Fibroblast of skin of left biceps (primary cell): ENCODE measurements around the gene STAG3.
A peak's percentile ranks its signal among the peaks of the same experiment; 100 is the strongest.
"Not testable (repeated sequence)": the region's sequence is repeated elsewhere in the genome, so short reads cannot be mapped to it uniquely, and the experiment has no call there.

Experiments used
- DNase-seq, 2 experiments: peaks; one replicate each; pipeline ENCODE4 v3.0.0-alpha.2; 2013; ENCODE audit warnings: low read depth in 2 of 2

STAG3 gene

GRCh38 chr7:100177045-100178001, at the start of gene STAG3, which contains the start of gene GPC2:
TSS of gene STAG3 (plus strand) at chr7:100177918. CDS start at chr7:100180557, 2,639 bp downstream.
TSS of gene GPC2 (minus strand) at chr7:100177381. CDS start at chr7:100177199, 182 bp downstream.
- peak; percentile 94 to 95 for DNase-seq

- DNase-seq = no peak
Measured at GRCh38 chr7:100128637-100128963, 49.1 kb upstream of the STAG3 start.

- DNase-seq = not testable (repeated sequence)
Measured at GRCh38 chr7:100130220-100130607, 47.5 kb upstream of the STAG3 start.

- no peak for DNase-seq
Measured at GRCh38 chr7:100130608-100131453, 46.9 kb upstream of the STAG3 start.

GRCh38 chr7:100132126-100132525, 45.6 kb upstream of the STAG3 start:
- DNase-seq = no peak

GRCh38 chr7:100132697-100133151, 45.0 kb upstream of the STAG3 start:
- peak in 1 of 2 experiments; percentile 20 for DNase-seq

GRCh38 chr7:100137851-100138760, 39.6 kb upstream of the STAG3 start:
- DNase-seq = no peak

- no peak for DNase-seq
Measured at GRCh38 chr7:100141555-100141949, 36.2 kb upstream of the STAG3 start.

GRCh38 chr7:100142461-100142860, 35.3 kb upstream of the STAG3 start:
- DNase-seq = no peak

- DNase-seq = not testable (repeated sequence)
Measured at GRCh38 chr7:100146350-100146749, 31.4 kb upstream of the STAG3 start.

GRCh38 chr7:100147278-100147677, 30.4 kb upstream of the STAG3 start:
- DNase-seq = no peak

- DNase-seq = no peak
Measured at GRCh38 chr7:100148225-100148558, 29.5 kb upstream of the STAG3 start.

- peak; percentile 96 for DNase-seq
Measured at GRCh38 chr7:100148559-100149328, 29.0 kb upstream of the STAG3 start, which contains the start of gene LAMTOR4. TSS of gene LAMTOR4 (plus strand) at chr7:100148918. CDS start at chr7:100148973, 55 bp downstream.

GRCh38 chr7:100152404-100152803, 25.3 kb upstream of the STAG3 start:
- DNase-seq = no peak

GRCh38 chr7:100152937-100153666, 24.6 kb upstream of the STAG3 start:
- no peak for DNase-seq

- no peak for DNase-seq
Measured at GRCh38 chr7:100153708-100154535, 23.8 kb upstream of the STAG3 start.

GRCh38 chr7:100154651-100155491, 22.8 kb upstream of the STAG3 start:
- no peak for DNase-seq
